Measurements from ENCODE around the gene TMEM208. TPM values are rescaled to one million over a fixed set of nuclear protein-coding genes. Genes with fewer than 3 reads are reported as not detected.

Gene TMEM208
- total RNA-seq, 1 experiment from 2014 or later: 48.4 TPM

GRCh38 chr16:67177743-67178699, 48.9 kb upstream of the TMEM208 start (continued):
- TF ChIP-seq, protein P1, sequence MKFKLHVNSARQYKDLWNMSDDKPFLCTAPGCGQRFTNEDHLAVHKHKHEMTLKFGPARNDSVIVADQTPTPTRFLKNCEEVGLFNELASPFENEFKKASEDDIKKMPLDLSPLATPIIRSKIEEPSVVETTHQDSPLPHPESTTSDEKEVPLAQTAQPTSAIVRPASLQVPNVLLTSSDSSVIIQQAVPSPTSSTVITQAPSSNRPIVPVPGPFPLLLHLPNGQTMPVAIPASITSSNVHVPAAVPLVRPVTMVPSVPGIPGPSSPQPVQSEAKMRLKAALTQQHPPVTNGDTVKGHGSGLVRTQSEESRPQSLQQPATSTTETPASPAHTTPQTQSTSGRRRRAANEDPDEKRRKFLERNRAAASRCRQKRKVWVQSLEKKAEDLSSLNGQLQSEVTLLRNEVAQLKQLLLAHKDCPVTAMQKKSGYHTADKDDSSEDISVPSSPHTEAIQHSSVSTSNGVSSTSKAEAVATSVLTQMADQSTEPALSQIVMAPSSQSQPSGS (CRISPR knock-in tag; IDR thresholded peaks at IDR 0.05; ENCODE audit: borderline replicate concordance, low read depth): no peak
- TF ChIP-seq, protein P2, sequence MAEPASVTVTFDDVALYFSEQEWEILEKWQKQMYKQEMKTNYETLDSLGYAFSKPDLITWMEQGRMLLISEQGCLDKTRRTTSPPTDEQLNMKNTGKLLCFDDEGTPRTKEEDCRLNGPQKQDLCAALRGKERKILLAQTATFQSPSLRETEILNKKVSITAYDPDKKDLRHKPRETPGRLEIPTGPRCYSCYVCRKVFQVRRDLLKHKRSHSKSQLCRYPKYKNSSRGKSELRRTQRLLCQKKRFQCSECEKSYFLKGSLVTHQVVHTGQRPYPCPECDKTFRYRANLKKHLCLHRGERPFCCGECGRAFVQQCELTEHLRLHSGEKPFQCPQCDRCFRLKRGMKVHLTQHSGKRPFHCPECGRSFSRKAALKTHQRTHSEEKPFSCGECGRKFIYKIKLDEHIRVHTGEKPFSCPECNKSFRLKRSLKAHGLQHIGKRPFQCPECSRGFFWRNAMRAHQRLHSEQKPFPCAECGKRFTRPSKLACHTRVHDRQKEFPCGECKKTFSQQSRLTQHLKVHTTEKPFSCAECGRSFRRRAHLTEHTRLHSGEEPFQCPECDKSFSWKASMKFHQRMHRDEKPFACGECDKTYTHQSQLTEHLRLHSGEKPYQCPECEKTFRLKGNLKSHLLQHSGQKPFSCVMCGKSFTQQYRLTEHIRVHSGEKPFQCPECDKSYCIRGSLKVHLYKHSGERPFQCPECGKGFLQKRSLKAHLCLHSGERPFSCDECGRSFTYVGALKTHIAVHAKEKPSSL (CRISPR knock-in tag; conservative IDR thresholded peaks at IDR 0.05): no peak
- TF ChIP-seq KAT7 (CRISPR knock-in tag; IDR thresholded peaks at IDR 0.05; ENCODE audit: borderline replicate concordance) (no peak), ZNF121 (CRISPR knock-in tag; IDR thresholded peaks at IDR 0.05) (no peak; the same call in 1 of the 2 replicates), SP1 (CRISPR knock-in tag; conservative IDR thresholded peaks at IDR 0.05) (peak; percentile 84), ZNF423 (CRISPR knock-in tag; IDR thresholded peaks at IDR 0.05) (no peak), GRHL2 (CRISPR knock-in tag; IDR thresholded peaks at IDR 0.05; ENCODE audit: insufficient replicate concordance, severe bottlenecking) (no peak), TEAD4 (CRISPR knock-in tag; IDR thresholded peaks at IDR 0.05) (no peak), RELA (CRISPR knock-in tag; IDR thresholded peaks at IDR 0.05; ENCODE audit: borderline replicate concordance) (0 out of 2 replicates have a peak, but pooled peaks have one; percentile 82), NFYB (CRISPR knock-in tag; conservative IDR thresholded peaks at IDR 0.05; ENCODE audit: low read depth) (no peak), CREB1 (CRISPR knock-in tag; IDR thresholded peaks at IDR 0.05) (0 out of 2 replicates have a peak, but pooled peaks have one; percentile 25)
- TF ChIP-seq, protein P3, sequence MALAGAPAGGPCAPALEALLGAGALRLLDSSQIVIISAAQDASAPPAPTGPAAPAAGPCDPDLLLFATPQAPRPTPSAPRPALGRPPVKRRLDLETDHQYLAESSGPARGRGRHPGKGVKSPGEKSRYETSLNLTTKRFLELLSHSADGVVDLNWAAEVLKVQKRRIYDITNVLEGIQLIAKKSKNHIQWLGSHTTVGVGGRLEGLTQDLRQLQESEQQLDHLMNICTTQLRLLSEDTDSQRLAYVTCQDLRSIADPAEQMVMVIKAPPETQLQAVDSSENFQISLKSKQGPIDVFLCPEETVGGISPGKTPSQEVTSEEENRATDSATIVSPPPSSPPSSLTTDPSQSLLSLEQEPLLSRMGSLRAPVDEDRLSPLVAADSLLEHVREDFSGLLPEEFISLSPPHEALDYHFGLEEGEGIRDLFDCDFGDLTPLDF (CRISPR knock-in tag; IDR thresholded peaks at IDR 0.05): no peak
- TF ChIP-seq, protein P4, sequence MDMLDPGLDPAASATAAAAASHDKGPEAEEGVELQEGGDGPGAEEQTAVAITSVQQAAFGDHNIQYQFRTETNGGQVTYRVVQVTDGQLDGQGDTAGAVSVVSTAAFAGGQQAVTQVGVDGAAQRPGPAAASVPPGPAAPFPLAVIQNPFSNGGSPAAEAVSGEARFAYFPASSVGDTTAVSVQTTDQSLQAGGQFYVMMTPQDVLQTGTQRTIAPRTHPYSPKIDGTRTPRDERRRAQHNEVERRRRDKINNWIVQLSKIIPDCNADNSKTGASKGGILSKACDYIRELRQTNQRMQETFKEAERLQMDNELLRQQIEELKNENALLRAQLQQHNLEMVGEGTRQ (CRISPR knock-in tag; IDR thresholded peaks at IDR 0.05): 0 out of 2 replicates have a peak, but pooled peaks have one; percentile 19

- CTCF ChIA-PET: interaction anchor here (1.0 to 1.4 kb wide), 3 partner anchors 9 to 162 kb away, joined by 3 to 5 read pairs (median 5); partner anchors contain the start of gene NOL3
- Mint-ChIP-seq H3K27me3 (ENCODE audit: low read depth) (peaks cover 43% of the 10 kb centered on the region), H3K27ac (no peak overlapping the region), H3K4me1 (peaks cover 12% of the 10 kb centered on the region), H3K4me3 (peak overlapping the region; percentile 22; the same call in 1 of the 2 replicates), H3K9me3 (no peaks in the 10 kb centered on the region), H3K36me3 (peaks cover 3% of the 10 kb centered on the region; the same call in 1 of the 2 replicates)
- ATAC-seq (no peak), DNase-seq (ENCODE audit: low spot score) (peak; percentile 33)
- POLR2A ChIA-PET: no interaction called here
- TF ChIP-seq, protein P5, sequence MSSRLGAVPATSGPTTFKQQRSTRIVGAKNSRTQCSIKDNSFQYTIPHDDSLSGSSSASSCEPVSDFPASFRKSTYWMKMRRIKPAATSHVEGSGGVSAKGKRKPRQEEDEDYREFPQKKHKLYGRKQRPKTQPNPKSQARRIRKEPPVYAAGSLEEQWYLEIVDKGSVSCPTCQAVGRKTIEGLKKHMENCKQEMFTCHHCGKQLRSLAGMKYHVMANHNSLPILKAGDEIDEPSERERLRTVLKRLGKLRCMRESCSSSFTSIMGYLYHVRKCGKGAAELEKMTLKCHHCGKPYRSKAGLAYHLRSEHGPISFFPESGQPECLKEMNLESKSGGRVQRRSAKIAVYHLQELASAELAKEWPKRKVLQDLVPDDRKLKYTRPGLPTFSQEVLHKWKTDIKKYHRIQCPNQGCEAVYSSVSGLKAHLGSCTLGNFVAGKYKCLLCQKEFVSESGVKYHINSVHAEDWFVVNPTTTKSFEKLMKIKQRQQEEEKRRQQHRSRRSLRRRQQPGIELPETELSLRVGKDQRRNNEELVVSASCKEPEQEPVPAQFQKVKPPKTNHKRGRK (CRISPR knock-in tag; IDR thresholded peaks at IDR 0.05; ENCODE audit: borderline replicate concordance): no peak
- TF ChIP-seq, protein P6, sequence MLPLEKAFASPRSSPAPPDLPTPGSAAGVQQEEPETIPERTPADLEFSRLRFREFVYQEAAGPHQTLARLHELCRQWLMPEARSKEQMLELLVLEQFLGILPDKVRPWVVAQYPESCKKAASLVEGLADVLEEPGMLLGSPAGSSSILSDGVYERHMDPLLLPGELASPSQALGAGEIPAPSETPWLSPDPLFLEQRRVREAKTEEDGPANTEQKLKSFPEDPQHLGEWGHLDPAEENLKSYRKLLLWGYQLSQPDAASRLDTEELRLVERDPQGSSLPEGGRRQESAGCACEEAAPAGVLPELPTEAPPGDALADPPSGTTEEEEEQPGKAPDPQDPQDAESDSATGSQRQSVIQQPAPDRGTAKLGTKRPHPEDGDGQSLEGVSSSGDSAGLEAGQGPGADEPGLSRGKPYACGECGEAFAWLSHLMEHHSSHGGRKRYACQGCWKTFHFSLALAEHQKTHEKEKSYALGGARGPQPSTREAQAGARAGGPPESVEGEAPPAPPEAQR (CRISPR knock-in tag; IDR thresholded peaks at IDR 0.05): no peak
- TF ChIP-seq NFATC4 (CRISPR knock-in tag; IDR thresholded peaks at IDR 0.05): no peak
- TF ChIP-seq GTF2I (CRISPR knock-in tag; conservative IDR thresholded peaks at IDR 0.05): no peak
- TF ChIP-seq ZBTB21 (CRISPR knock-in tag; IDR thresholded peaks at IDR 0.05; ENCODE audit: borderline replicate concordance): no peak
- no peak for TF ChIP-seq ZNF317 (CRISPR knock-in tag; IDR thresholded peaks at IDR 0.05; ENCODE audit: borderline replicate concordance, low read depth)
- TF ChIP-seq ZNF232 (CRISPR knock-in tag; IDR thresholded peaks at IDR 0.05): no peak
- TF ChIP-seq TEAD4 (CRISPR knock-in tag; IDR thresholded peaks at IDR 0.05): no peak
- TF ChIP-seq NR2C2 (CRISPR knock-in tag; IDR thresholded peaks at IDR 0.05): no peak
- TF ChIP-seq, protein P7, sequence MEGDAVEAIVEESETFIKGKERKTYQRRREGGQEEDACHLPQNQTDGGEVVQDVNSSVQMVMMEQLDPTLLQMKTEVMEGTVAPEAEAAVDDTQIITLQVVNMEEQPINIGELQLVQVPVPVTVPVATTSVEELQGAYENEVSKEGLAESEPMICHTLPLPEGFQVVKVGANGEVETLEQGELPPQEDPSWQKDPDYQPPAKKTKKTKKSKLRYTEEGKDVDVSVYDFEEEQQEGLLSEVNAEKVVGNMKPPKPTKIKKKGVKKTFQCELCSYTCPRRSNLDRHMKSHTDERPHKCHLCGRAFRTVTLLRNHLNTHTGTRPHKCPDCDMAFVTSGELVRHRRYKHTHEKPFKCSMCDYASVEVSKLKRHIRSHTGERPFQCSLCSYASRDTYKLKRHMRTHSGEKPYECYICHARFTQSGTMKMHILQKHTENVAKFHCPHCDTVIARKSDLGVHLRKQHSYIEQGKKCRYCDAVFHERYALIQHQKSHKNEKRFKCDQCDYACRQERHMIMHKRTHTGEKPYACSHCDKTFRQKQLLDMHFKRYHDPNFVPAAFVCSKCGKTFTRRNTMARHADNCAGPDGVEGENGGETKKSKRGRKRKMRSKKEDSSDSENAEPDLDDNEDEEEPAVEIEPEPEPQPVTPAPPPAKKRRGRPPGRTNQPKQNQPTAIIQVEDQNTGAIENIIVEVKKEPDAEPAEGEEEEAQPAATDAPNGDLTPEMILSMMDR (IDR thresholded peaks at IDR 0.05): no peak
- TF ChIP-seq, protein P4 (CRISPR knock-in tag; IDR thresholded peaks at IDR 0.05): no peak
Observed at GRCh38 chr16:67179421-67180080, 47.4 kb upstream of the TMEM208 start.

All from WTC11 (cell line).